ENCODE results near the gene SERPINB6. TPM values are rescaled to one million over a fixed set of nuclear protein-coding genes. Genes with fewer than 3 reads are reported as not detected.

The SERPINB6 gene
- total and polyA plus RNA-seq, 7 experiments from 2014 or later = 19.7 to 94.2 (median 56.6) TPM

GRCh38 chr6:2900821-2901644, 70.3 kb downstream of the SERPINB6 start:
- peak overlapping the region; percentile 88 to 98 (median 97) for H3K27ac Mint-ChIP-seq
- peaks cover 54 to 71% (median 66%) of the 10 kb centered on the region in 7 donors for H3K4me1 Mint-ChIP-seq
- POLR2A ChIA-PET = interaction anchor here (0.6 to 5.9 kb wide), 15 partner anchors 9 to 1117 kb away, joined by 3 to 35 read pairs (median 6); partner anchors contain the start of gene SERPINB1
- ATAC-seq (no peak), DNase-seq (no peak)
- Histone ChIP-seq H3K4me1 (ENCODE audit: control insufficient read depth in 2 of 2, insufficient read depth in 2 of 2, low read length in 2 of 2) (peaks cover 29 to 33% of the 10 kb centered on the region in 2 donors), H3K36me3 (ENCODE audit: control insufficient read depth in 2 of 3, insufficient read depth in 3 of 3, low read length in 3 of 3) (peaks cover 4 to 27% (median 12%) of the 10 kb centered on the region in 3 experiments), H3K27ac (ENCODE audit: low read depth, low read length) (peak overlapping the region; percentile 90), H3K4me3 (ENCODE audit: low read length) (peak overlapping the region; percentile 85), H3K9me3 (ENCODE audit: control insufficient read depth in 2 of 3, low read length in 3 of 3) (no peaks in the 10 kb centered on the region), H3K27me3 (ENCODE audit: control insufficient read depth in 2 of 2, insufficient read depth in 2 of 2, low read length in 2 of 2) (no peaks in the 10 kb centered on the region)
- peak overlapping the region; percentile 96 to 100 (median 99) for H3K4me3 Mint-ChIP-seq
- CTCF ChIA-PET = interaction anchor here (1.0 to 4.4 kb wide), 4 partner anchors 10 to 59 kb away, joined by 3 to 38 read pairs (median 4); partner anchors contain the start of gene SERPINB1
- no peaks in the 10 kb centered on the region for H3K9me3 Mint-ChIP-seq
- H3K36me3 Mint-ChIP-seq = peaks cover 3 to 48% (median 42%) of the 10 kb centered on the region in 5 donors
- intact Hi-C loops (cut with micrococcal nuclease) = loop anchor here in 1 of 2 donors (2.0 kb wide), 1 partner anchor 14 kb away; no protein-coding TSS in a partner anchor
- H3K27me3 Mint-ChIP-seq = peaks cover 0 to 4% (median 0%) of the 10 kb centered on the region in 5 donors

- Histone ChIP-seq H3K4me1 (ENCODE audit: control insufficient read depth in 2 of 2, insufficient read depth in 2 of 2, low read length in 2 of 2) (peaks cover 33% of the 10 kb centered on the region in 2 donors), H3K4me3 (ENCODE audit: low read length) (peak overlapping the region; percentile 85), H3K27me3 (ENCODE audit: control insufficient read depth in 2 of 2, insufficient read depth in 2 of 2, low read length in 2 of 2) (no peaks in the 10 kb centered on the region), H3K27ac (ENCODE audit: low read depth, low read length) (peak overlapping the region; percentile 90), H3K9me3 (ENCODE audit: control insufficient read depth in 2 of 3, low read length in 3 of 3) (no peaks in the 10 kb centered on the region), H3K36me3 (ENCODE audit: control insufficient read depth in 2 of 3, insufficient read depth in 3 of 3, low read length in 3 of 3) (peaks cover 9 to 33% (median 17%) of the 10 kb centered on the region in 3 experiments)
- peak overlapping the region; percentile 88 to 98 (median 97) for H3K27ac Mint-ChIP-seq
- intact Hi-C loops (cut with micrococcal nuclease) = loop anchor here in 1 of 2 donors (2.0 kb wide), 1 partner anchor 14 kb away; no protein-coding TSS in a partner anchor
- H3K4me1 Mint-ChIP-seq = peaks cover 56 to 69% (median 64%) of the 10 kb centered on the region in 7 donors
- H3K9me3 Mint-ChIP-seq = no peaks in the 10 kb centered on the region
- DNase-seq (peak in 1 of 9 donors; percentile 65), ATAC-seq (no peak)
- peaks cover 0 to 2% (median 0%) of the 10 kb centered on the region in 5 donors for H3K27me3 Mint-ChIP-seq
- CTCF ChIA-PET = interaction anchor here (1.0 to 4.4 kb wide), 6 partner anchors 11 to 59 kb away, joined by 3 to 38 read pairs (median 4); partner anchors contain the start of gene SERPINB1
- H3K4me3 Mint-ChIP-seq = peak overlapping the region; percentile 96 to 100 (median 99)
- peaks cover 5 to 50% (median 45%) of the 10 kb centered on the region in 5 donors for H3K36me3 Mint-ChIP-seq
- POLR2A ChIA-PET = interaction anchor here (0.7 to 5.9 kb wide), 19 partner anchors 8 to 168 kb away, joined by 3 to 35 read pairs (median 4); partner anchors contain the start of genes RIPK1 and SERPINB1
These were observed 71.1 kb downstream of the SERPINB6 start for GRCh38 chr6:2900221-2900807.

- peaks cover 9 to 40% (median 18%) of the 10 kb centered on the region in 3 experiments for H3K36me3 ChIP-seq (ENCODE audit: control insufficient read depth in 2 of 3, insufficient read depth in 3 of 3, low read length in 3 of 3)
- DNase-seq (no peak), ATAC-seq (no peak)
- H3K4me1 Mint-ChIP-seq = peaks cover 57 to 74% (median 64%) of the 10 kb centered on the region in 7 donors
- peaks cover 0 to 2% (median 0%) of the 10 kb centered on the region in 5 donors for H3K27me3 Mint-ChIP-seq
- peak overlapping the region; percentile 85 for H3K4me3 ChIP-seq (ENCODE audit: low read length)
- H3K27ac Mint-ChIP-seq = peak overlapping the region; percentile 74 to 98 (median 96)
- intact Hi-C loops (cut with micrococcal nuclease) = no loop called here
- ChIA-PET CTCF (interaction anchor here (1.1 to 4.4 kb wide), 5 partner anchors 12 to 53 kb away, joined by 3 to 38 read pairs (median 5); no protein-coding TSS in a partner anchor), POLR2A (interaction anchor here (0.6 to 5.9 kb wide), 15 partner anchors 8 to 169 kb away, joined by 3 to 35 read pairs (median 6); partner anchors contain the start of genes RIPK1 and SERPINB1)
- peaks cover 33% of the 10 kb centered on the region in 2 donors for H3K4me1 ChIP-seq (ENCODE audit: control insufficient read depth in 2 of 2, insufficient read depth in 2 of 2, low read length in 2 of 2)
- no peaks in the 10 kb centered on the region for H3K27me3 ChIP-seq (ENCODE audit: control insufficient read depth in 2 of 2, insufficient read depth in 2 of 2, low read length in 2 of 2)
- peak overlapping the region; percentile 96 to 100 (median 99) for H3K4me3 Mint-ChIP-seq
- peaks cover 5 to 57% (median 50%) of the 10 kb centered on the region in 5 donors for H3K36me3 Mint-ChIP-seq
- no peaks in the 10 kb centered on the region for H3K9me3 ChIP-seq (ENCODE audit: control insufficient read depth in 2 of 3, low read length in 3 of 3)
- no peaks in the 10 kb centered on the region for H3K9me3 Mint-ChIP-seq
- peak overlapping the region; percentile 25 for H3K27ac ChIP-seq (ENCODE audit: low read depth, low read length)
These were observed 71.8 kb downstream of the SERPINB6 start for GRCh38 chr6:2899596-2899995.

Other genes with a start within 250 kb of the SERPINB6 start
- gene MYLK4, start 220.6 kb downstream of the SERPINB6 start, total RNA-seq = 1 to 10 TPM in 1 of 5 experiments, under 1 TPM in 4; 0.24 to 1.6 (median 0.44) TPM
- gene MYLK4, start 220.6 kb downstream of the SERPINB6 start, polyA plus RNA-seq = under 1 TPM in 1 of 2 donors, not detected in 1; 0.23 TPM
- gene WRNIP1, start 206.2 kb downstream of the SERPINB6 start, total RNA-seq = 10 to 100 TPM; 31.2 to 47.6 (median 37.8) TPM
- gene WRNIP1, start 206.2 kb downstream of the SERPINB6 start, polyA plus RNA-seq = 10 to 100 TPM; 21.8 to 61.8 TPM
- 100 to 1,000 TPM in 1 of 5 experiments, 10 to 100 TPM in 4; 43.8 to 108 (median 62.5) TPM for gene SERPINB1, start 129.7 kb downstream of the SERPINB6 start, total RNA-seq
- gene SERPINB1, start 129.7 kb downstream of the SERPINB6 start, polyA plus RNA-seq = 100 to 1,000 TPM; 129 to 135 TPM
- gene SERPINB9, start 68.3 kb downstream of the SERPINB6 start, total RNA-seq = 10 to 100 TPM; 25.1 to 74.4 (median 52.0) TPM
- gene SERPINB9, start 68.3 kb downstream of the SERPINB6 start, polyA plus RNA-seq = 10 to 100 TPM; 33.1 to 34.1 TPM
- gene NQO2, start 28.3 kb upstream of the SERPINB6 start, total RNA-seq = 10 to 100 TPM in 4 of 5 experiments, 1 to 10 TPM in 1; 8.1 to 34.6 (median 22.6) TPM
- 10 to 100 TPM; 44.4 to 52.0 TPM for gene NQO2, start 28.3 kb upstream of the SERPINB6 start, polyA plus RNA-seq
- gene RIPK1, start 96.9 kb upstream of the SERPINB6 start, total RNA-seq = 10 to 100 TPM; 20.3 to 34.8 (median 32.4) TPM
- 10 to 100 TPM; 17.1 to 25.4 TPM for gene RIPK1, start 96.9 kb upstream of the SERPINB6 start, polyA plus RNA-seq
- gene BPHL, start 147.1 kb upstream of the SERPINB6 start, total RNA-seq = 10 to 100 TPM in 2 of 5 experiments, 1 to 10 TPM in 3; 7.9 to 18.0 (median 10.0) TPM
- 1 to 10 TPM; 9.3 to 9.6 TPM for gene BPHL, start 147.1 kb upstream of the SERPINB6 start, polyA plus RNA-seq
- gene TUBB2A, start 186.0 kb upstream of the SERPINB6 start, total RNA-seq = 10 to 100 TPM in 2 of 5 experiments, 1 to 10 TPM in 3; 2.2 to 39.6 (median 3.1) TPM
- gene TUBB2A, start 186.0 kb upstream of the SERPINB6 start, polyA plus RNA-seq = 1 to 10 TPM; 1.3 to 5.4 TPM

All from naive thymus-derived CD4-positive, alpha-beta T cell (primary cell).